SK-N-SH treated with all-trans-retinoic acid at 6 μM for 48 hours (cell line): Measurements from ENCODE around the gene PLEKHF1.
A peak's percentile ranks its signal among the peaks of the same experiment; 100 is the strongest.

Experiments
- ATAC-seq: fragments of 200-7000 bp; cut with Tn5 transposase; 3 replicates; pipeline ENCODE4 v1.9.1; 2020; ENCODE audit warnings: mild to moderate bottlenecking, moderate library complexity
- BACH2 ChIP-seq: fragments of 250-450 bp; sonication (Bioruptor Pico); IDR thresholded peaks from 2 replicates; pipeline ENCODE4 v1.9.0; 2021; ENCODE audit warnings: mild to moderate bottlenecking, borderline replicate concordance
- CSDC2 ChIP-seq: fragments of 250-450 bp; sonication (Bioruptor Pico); IDR thresholded peaks from 2 replicates; pipeline ENCODE4 v1.5.0; 2020; ENCODE audit warnings: mild to moderate bottlenecking, moderate library complexity
- ESRRG ChIP-seq: fragments of 250-450 bp; sonication (Bioruptor Pico); IDR thresholded peaks from 2 replicates; pipeline ENCODE4 v1.6.1; 2021; ENCODE audit warnings: mild to moderate bottlenecking
- ISL1 ChIP-seq: fragments of 250-450 bp; sonication (Bioruptor Pico); IDR thresholded peaks from 2 replicates; pipeline ENCODE4 v2.1.2; 2022; ENCODE audit warnings: mild to moderate bottlenecking, moderate library complexity
- OSR1 ChIP-seq: fragments of 250-450 bp; sonication (Bioruptor Pico); IDR thresholded peaks from 2 replicates; pipeline ENCODE4 v1.8.0; 2022; ENCODE audit warnings: moderate library complexity, mild to moderate bottlenecking, inconsistent platforms
- PPARA ChIP-seq: fragments of 250-450 bp; sonication (Bioruptor Pico); IDR thresholded peaks from 2 replicates; pipeline ENCODE4 v1.5.0; 2020; ENCODE audit warnings: mild to moderate bottlenecking, borderline replicate concordance
- RARB ChIP-seq: fragments of 250-450 bp; sonication (Bioruptor Pico); IDR thresholded peaks from 2 replicates; pipeline ENCODE4 v1.8.0; 2021; ENCODE audit warnings: mild to moderate bottlenecking, moderate library complexity
- SNAI2 ChIP-seq: fragments of 250-450 bp; sonication (Bioruptor Pico); IDR thresholded peaks from 2 replicates; pipeline ENCODE4 v1.5.0; 2020; ENCODE audit warnings: mild to moderate bottlenecking, moderate library complexity
- TOX ChIP-seq: fragments of 250-450 bp; sonication (Bioruptor Pico); IDR thresholded peaks from 2 replicates; pipeline ENCODE4 v1.8.0; 2021; ENCODE audit warnings: mild to moderate bottlenecking, moderate library complexity, borderline replicate concordance
- ZC3H10 ChIP-seq: fragments of 250-450 bp; sonication (Bioruptor Pico); IDR thresholded peaks from 2 replicates; pipeline ENCODE4 v1.5.1; 2021; ENCODE audit warnings: mild to moderate bottlenecking, moderate library complexity
- ZFP3 ChIP-seq: fragments of 250-450 bp; sonication (Bioruptor Pico); IDR thresholded peaks from 2 replicates; pipeline ENCODE4 v1.5.0; 2020; ENCODE audit warnings: mild to moderate bottlenecking, moderate library complexity
- ZNF565 ChIP-seq: fragments of 450-650 bp; formaldehyde crosslinking; conservative IDR thresholded peaks from 2 replicates; pipeline ENCODE4 v1.5.0; 2020; ENCODE audit warnings: low read depth, mild to moderate bottlenecking, moderate library complexity
- ZNF70 ChIP-seq: fragments of 450-650 bp; formaldehyde crosslinking; IDR thresholded peaks from 2 replicates; pipeline ENCODE4 v1.5.0; 2020; ENCODE audit warnings: mild to moderate bottlenecking, moderate library complexity
- TF ChIP-seq, protein P1 (sequence below): fragments of 250-450 bp; sonication (Bioruptor Pico); IDR thresholded peaks from 2 replicates; pipeline ENCODE4 v1.8.0; 2020; ENCODE audit warnings: mild to moderate bottlenecking, moderate library complexity, borderline replicate concordance
- TF ChIP-seq, protein P2 (sequence below): fragments of 250-450 bp; sonication (Bioruptor Pico); IDR thresholded peaks from 2 replicates; pipeline ENCODE4 v1.5.1; 2020; ENCODE audit warnings: low read depth, mild to moderate bottlenecking, moderate library complexity
- TF ChIP-seq, protein P3 (sequence below): fragments of 250-450 bp; sonication (Bioruptor Pico); IDR thresholded peaks from 2 replicates; pipeline ENCODE4 v1.8.0; 2021; ENCODE audit warnings: low read depth, mild to moderate bottlenecking, moderate library complexity, borderline replicate concordance
- TF ChIP-seq, protein P4 (sequence below): fragments of 250-450 bp; sonication (Bioruptor Pico); IDR thresholded peaks from 2 replicates; pipeline ENCODE4 v1.5.0; 2020; ENCODE audit warnings: mild to moderate bottlenecking, moderate library complexity
- TF ChIP-seq, protein P5 (sequence below): fragments of 250-450 bp; sonication (Bioruptor Pico); IDR thresholded peaks from 2 replicates; pipeline ENCODE4 v1.5.1; 2021; ENCODE audit warnings: mild to moderate bottlenecking, moderate library complexity

Gene PLEKHF1

DNA sequence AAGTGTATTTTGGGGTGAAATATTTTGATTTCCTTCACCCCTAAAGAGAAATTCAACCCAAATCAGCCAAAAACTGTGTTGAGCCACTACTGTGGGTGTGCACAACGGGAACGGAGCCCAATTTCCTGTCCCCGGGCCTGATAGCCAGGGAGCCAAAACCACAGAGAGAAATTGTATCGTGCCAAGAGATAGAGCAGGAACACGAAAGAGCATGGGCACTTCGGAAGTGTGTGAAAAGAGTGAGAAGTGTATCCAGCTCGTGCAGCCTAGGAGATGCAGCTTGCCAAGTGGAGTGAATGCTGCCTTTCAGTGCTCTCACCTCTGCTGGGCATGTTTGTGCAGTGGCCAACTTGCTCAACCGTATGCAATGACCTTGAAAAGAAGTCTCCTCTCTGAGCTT is 19.4 kb upstream of the PLEKHF1 start:
- TF ChIP-seq CSDC2 (CRISPR knock-in tag) (no peak), ZNF70 (no peak), ZFP3 (CRISPR knock-in tag) (no peak), SNAI2 (CRISPR knock-in tag) (no peak), ZC3H10 (no peak), PPARA (CRISPR knock-in tag) (no peak), OSR1 (CRISPR knock-in tag) (no peak), TOX (CRISPR knock-in tag) (no peak), ZNF565 (CRISPR knock-in tag) (no peak), ESRRG (CRISPR knock-in tag) (no peak), ISL1 (CRISPR knock-in tag) (no peak), RARB (CRISPR knock-in tag) (no peak)
- TF ChIP-seq, protein P1, sequence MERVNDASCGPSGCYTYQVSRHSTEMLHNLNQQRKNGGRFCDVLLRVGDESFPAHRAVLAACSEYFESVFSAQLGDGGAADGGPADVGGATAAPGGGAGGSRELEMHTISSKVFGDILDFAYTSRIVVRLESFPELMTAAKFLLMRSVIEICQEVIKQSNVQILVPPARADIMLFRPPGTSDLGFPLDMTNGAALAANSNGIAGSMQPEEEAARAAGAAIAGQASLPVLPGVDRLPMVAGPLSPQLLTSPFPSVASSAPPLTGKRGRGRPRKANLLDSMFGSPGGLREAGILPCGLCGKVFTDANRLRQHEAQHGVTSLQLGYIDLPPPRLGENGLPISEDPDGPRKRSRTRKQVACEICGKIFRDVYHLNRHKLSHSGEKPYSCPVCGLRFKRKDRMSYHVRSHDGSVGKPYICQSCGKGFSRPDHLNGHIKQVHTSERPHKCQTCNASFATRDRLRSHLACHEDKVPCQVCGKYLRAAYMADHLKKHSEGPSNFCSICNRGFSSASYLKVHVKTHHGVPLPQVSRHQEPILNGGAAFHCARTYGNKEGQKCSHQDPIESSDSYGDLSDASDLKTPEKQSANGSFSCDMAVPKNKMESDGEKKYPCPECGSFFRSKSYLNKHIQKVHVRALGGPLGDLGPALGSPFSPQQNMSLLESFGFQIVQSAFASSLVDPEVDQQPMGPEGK (CRISPR knock-in tag), result no peak
- TF ChIP-seq, protein P2, sequence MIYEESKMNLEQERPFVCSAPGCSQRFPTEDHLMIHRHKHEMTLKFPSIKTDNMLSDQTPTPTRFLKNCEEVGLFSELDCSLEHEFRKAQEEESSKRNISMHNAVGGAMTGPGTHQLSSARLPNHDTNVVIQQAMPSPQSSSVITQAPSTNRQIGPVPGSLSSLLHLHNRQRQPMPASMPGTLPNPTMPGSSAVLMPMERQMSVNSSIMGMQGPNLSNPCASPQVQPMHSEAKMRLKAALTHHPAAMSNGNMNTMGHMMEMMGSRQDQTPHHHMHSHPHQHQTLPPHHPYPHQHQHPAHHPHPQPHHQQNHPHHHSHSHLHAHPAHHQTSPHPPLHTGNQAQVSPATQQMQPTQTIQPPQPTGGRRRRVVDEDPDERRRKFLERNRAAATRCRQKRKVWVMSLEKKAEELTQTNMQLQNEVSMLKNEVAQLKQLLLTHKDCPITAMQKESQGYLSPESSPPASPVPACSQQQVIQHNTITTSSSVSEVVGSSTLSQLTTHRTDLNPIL (CRISPR knock-in tag), result no peak
- TF ChIP-seq, protein P3, sequence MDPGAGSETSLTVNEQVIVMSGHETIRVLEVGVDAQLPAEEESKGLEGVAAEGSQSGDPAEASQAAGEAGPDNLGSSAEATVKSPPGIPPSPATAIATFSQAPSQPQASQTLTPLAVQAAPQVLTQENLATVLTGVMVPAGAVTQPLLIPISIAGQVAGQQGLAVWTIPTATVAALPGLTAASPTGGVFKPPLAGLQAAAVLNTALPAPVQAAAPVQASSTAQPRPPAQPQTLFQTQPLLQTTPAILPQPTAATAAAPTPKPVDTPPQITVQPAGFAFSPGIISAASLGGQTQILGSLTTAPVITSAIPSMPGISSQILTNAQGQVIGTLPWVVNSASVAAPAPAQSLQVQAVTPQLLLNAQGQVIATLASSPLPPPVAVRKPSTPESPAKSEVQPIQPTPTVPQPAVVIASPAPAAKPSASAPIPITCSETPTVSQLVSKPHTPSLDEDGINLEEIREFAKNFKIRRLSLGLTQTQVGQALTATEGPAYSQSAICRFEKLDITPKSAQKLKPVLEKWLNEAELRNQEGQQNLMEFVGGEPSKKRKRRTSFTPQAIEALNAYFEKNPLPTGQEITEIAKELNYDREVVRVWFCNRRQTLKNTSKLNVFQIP, result no peak
- TF ChIP-seq, protein P4, sequence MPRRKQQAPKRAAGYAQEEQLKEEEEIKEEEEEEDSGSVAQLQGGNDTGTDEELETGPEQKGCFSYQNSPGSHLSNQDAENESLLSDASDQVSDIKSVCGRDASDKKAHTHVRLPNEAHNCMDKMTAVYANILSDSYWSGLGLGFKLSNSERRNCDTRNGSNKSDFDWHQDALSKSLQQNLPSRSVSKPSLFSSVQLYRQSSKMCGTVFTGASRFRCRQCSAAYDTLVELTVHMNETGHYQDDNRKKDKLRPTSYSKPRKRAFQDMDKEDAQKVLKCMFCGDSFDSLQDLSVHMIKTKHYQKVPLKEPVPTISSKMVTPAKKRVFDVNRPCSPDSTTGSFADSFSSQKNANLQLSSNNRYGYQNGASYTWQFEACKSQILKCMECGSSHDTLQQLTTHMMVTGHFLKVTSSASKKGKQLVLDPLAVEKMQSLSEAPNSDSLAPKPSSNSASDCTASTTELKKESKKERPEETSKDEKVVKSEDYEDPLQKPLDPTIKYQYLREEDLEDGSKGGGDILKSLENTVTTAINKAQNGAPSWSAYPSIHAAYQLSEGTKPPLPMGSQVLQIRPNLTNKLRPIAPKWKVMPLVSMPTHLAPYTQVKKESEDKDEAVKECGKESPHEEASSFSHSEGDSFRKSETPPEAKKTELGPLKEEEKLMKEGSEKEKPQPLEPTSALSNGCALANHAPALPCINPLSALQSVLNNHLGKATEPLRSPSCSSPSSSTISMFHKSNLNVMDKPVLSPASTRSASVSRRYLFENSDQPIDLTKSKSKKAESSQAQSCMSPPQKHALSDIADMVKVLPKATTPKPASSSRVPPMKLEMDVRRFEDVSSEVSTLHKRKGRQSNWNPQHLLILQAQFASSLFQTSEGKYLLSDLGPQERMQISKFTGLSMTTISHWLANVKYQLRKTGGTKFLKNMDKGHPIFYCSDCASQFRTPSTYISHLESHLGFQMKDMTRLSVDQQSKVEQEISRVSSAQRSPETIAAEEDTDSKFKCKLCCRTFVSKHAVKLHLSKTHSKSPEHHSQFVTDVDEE (CRISPR knock-in tag), result no peak
- ATAC-seq, result peak; percentile 50

DNA sequence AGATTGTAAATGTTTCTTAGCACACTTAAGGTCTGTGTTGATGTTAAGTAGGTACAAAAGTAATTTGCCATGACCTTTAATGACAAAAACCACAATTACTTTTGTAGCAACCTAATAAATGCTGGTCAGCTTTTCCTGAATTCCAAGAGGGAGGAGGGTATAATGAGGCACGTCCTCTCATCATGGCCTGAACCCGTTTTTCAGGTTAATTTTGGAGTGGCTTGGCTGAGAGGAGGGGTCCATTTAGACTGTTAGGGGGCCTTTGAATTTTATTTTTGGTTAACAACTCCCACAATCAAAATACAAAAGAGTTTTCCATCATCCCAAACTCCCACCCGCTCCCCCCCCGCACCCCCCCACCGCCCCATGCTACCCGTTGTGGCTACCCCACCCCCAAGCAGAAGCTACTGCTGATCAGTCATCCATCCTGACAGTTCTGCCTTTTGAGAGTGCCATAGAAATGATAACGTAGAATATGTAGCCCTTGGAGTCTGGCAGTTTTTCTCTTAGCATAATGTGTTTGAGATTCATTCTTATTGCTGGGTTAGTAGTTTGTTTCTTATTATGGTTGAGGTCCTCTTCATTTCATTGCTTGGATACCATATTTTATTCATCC is 14.4 kb upstream of the PLEKHF1 start:
- ATAC-seq, result no peak
- TF ChIP-seq ISL1 (CRISPR knock-in tag), result no peak
- no peak for TF ChIP-seq SNAI2 (CRISPR knock-in tag)
- TF ChIP-seq BACH2, result no peak
- TF ChIP-seq ZC3H10, result no peak
- TF ChIP-seq, protein P5, sequence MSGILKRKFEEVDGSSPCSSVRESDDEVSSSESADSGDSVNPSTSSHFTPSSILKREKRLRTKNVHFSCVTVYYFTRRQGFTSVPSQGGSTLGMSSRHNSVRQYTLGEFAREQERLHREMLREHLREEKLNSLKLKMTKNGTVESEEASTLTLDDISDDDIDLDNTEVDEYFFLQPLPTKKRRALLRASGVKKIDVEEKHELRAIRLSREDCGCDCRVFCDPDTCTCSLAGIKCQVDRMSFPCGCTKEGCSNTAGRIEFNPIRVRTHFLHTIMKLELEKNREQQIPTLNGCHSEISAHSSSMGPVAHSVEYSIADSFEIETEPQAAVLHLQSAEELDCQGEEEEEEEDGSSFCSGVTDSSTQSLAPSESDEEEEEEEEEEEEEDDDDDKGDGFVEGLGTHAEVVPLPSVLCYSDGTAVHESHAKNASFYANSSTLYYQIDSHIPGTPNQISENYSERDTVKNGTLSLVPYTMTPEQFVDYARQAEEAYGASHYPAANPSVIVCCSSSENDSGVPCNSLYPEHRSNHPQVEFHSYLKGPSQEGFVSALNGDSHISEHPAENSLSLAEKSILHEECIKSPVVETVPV, result no peak
- no peak for TF ChIP-seq CSDC2 (CRISPR knock-in tag)
- TF ChIP-seq OSR1 (CRISPR knock-in tag), result no peak
- no peak for TF ChIP-seq TOX (CRISPR knock-in tag)
- no peak for TF ChIP-seq ZNF70
- TF ChIP-seq ESRRG (CRISPR knock-in tag), result no peak

DNA sequence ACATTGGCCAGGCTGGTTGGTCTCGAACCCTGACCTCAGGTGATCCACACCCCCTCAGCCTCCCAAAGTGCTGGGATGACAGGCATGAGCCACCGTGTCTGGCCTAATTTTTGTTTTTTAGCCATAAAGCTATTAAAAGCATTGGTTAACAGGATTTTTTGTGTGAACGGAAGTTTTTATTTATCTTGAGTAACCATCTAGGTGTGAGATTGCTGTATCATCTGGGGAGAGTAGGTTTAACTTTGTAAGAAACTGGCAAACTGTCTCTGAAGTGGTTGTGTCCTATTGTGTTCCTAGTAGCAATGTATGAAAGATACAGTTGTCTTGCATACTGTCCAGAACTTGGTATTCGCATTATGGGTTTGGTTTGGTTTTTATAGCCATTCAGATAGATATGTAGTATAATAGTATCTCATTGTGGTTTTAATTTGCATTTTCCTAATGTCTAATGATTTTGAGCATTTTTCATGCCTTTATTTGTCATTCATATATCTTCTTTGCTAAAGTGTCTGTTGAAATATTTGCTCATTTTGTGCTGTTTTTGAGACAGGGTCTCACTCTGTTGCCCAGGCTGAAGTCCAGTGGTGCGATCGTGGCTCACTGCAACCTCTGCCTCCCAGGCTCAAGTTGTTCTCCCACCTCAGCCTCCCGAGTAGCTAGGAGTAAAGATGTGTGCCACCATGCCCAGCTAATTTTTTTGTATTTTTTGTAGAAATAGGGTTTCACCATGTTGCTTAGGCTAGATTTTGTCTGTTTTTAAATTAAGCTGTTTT is 13.5 kb upstream of the PLEKHF1 start:
- ATAC-seq, result no peak
- TF ChIP-seq, protein P2 (CRISPR knock-in tag), result no peak
